GM12878 (cell line): ENCODE results near the gene RIMBP2. TPM values are rescaled to one million over a fixed set of nuclear protein-coding genes. Genes with fewer than 3 reads are reported as not detected.

ENCODE experiments used
- BCL3 ChIP-seq: IDR thresholded peaks from 2 replicates; pipeline ENCODE4 v1.6.1; 2011; ENCODE audit warnings: borderline replicate concordance, low read depth, mild to moderate bottlenecking, moderate library complexity, low read length; ENCODE audit not compliant: insufficient read depth, poor library complexity, severe bottlenecking
- BHLHE40 ChIP-seq, 2 experiments: fragments of 450-650 bp in 1 of 2; IDR thresholded peaks; 2 replicates each; pipeline ENCODE4 v1.6.1; 2011 to 2017; ENCODE audit warnings: low read depth in 2 of 2, borderline replicate concordance in 1 of 2, improper control_type of control experiment in 1 of 2, low read length in 1 of 2, mild to moderate bottlenecking in 1 of 2
- CBFB ChIP-seq: IDR thresholded peaks from 2 replicates; pipeline ENCODE4 v1.6.1; 2016; ENCODE audit warnings: antibody characterized with exemption, low read depth
- CREM ChIP-seq: IDR thresholded peaks from 2 replicates; pipeline ENCODE4 v1.6.1; 2014; ENCODE audit warnings: antibody characterized with exemption, low read depth
- CUX1 ChIP-seq: IDR thresholded peaks from 2 replicates; pipeline ENCODE4 v1.6.1; 2012; ENCODE audit warnings: improper control_type of control experiment, low read depth, low read length; ENCODE audit not compliant: insufficient replicate concordance
- IRF3 ChIP-seq: fragments of 450-650 bp; IDR thresholded peaks from 2 replicates; pipeline ENCODE4 v1.6.1; 2014; ENCODE audit warnings: mild to moderate bottlenecking
- MTA2 ChIP-seq: fragments of 450-650 bp; IDR thresholded peaks from 2 replicates; pipeline ENCODE4 v1.6.1; 2016; ENCODE audit warnings: low read depth, mild to moderate bottlenecking, moderate library complexity
- NR2F1 ChIP-seq: fragments of 450-650 bp; conservative IDR thresholded peaks from 2 replicates; pipeline ENCODE4 v1.6.1; 2017; ENCODE audit warnings: mild to moderate bottlenecking
- RAD21 ChIP-seq: IDR thresholded peaks from 2 replicates; pipeline ENCODE4 v1.6.1; 2011; ENCODE audit warnings: mild to moderate bottlenecking, low read depth, low read length, moderate library complexity; ENCODE audit not compliant: insufficient read depth
- SIX5 ChIP-seq: IDR thresholded peaks from 2 replicates; pipeline ENCODE4 v1.6.1; 2011; ENCODE audit warnings: mild to moderate bottlenecking, low read depth, low read length, moderate library complexity; ENCODE audit not compliant: severe bottlenecking
- USF1 ChIP-seq: IDR thresholded peaks from 2 replicates; pipeline ENCODE4 v1.6.1; 2011; ENCODE audit warnings: borderline replicate concordance, low read depth, mild to moderate bottlenecking, moderate library complexity, mixed read lengths, low read length; ENCODE audit not compliant: insufficient read depth; ENCODE audit errors: extremely low read length
- ZBTB33 ChIP-seq: fragments of 450-650 bp; IDR thresholded peaks from 2 replicates; pipeline ENCODE4 v1.6.1; 2017; ENCODE audit warnings: mild to moderate bottlenecking
- ZNF592 ChIP-seq: fragments of 450-650 bp; IDR thresholded peaks from 2 replicates; pipeline ENCODE4 v1.6.1; 2017; ENCODE audit warnings: mild to moderate bottlenecking, moderate library complexity
- polyA plus RNA-seq, 11 experiments: library from polyadenylated mRNA; depleted of rRNA in 4 of 11; unstranded in 6 of 11; stranded (reverse) in 5 of 11; fragments of >200 nt; fragmentation: Nextera tagmentation in 4 of 11; fragmentation: Illumina TruSeq in 1 of 11; extraction: Ambion mirVana in 4 of 11; extraction: Trizol in 1 of 11; gene quantifications; 1 replicate in 1 of 11; 2 replicates in 10 of 11; pipeline versions ENCODE4 v1.2.1 to v1.2.3, GENCODE V29; 2011 to 2016; ENCODE audit warnings: inconsistent platforms in 2 of 11, missing spikeins in 2 of 11, low read depth in 1 of 11
- total RNA-seq, 4 experiments: library from RNA; depleted of rRNA in 3 of 4; stranded (reverse); fragments of >200 nt in 3 of 4; fragmentation: Illumina TruSeq in 1 of 4; extraction: Trizol in 1 of 4; gene quantifications; 2 replicates each; pipeline versions ENCODE4 v1.2.1 to v1.2.3, GENCODE V29; 2013 to 2021

RIMBP2 gene
- total and polyA plus RNA-seq, 10 of the 15 experiments (the other 5 are each of a cell fraction or from before 2014, with no cell fraction given) = 0.04 to 2.9 (median 0.07) TPM; not detected in 1

- TF ChIP-seq BCL3 = no peak
- TF ChIP-seq ZNF592 = no peak
- peak; percentile 88 for TF ChIP-seq CUX1
- TF ChIP-seq USF1 = no peak
- peak; percentile 37; the same call in 1 of the 2 replicates for TF ChIP-seq NR2F1
- no peak for TF ChIP-seq ZBTB33
- no peak for TF ChIP-seq IRF3
- no peak for TF ChIP-seq MTA2
- TF ChIP-seq CBFB = no peak
- no peak for TF ChIP-seq CREM
- TF ChIP-seq RAD21 = no peak
- TF ChIP-seq SIX5 = no peak
- peak; percentile 87 to 90 for TF ChIP-seq BHLHE40 (IDR thresholded peaks at IDR 0.05; ENCODE audit: borderline replicate concordance in 1 of 2, low read depth in 2 of 2, low read length in 1 of 2)
Observed at GRCh38 chr12:130481392-130481879, 234.7 kb downstream of the RIMBP2 start (continued).
